Activated CD8-positive, alpha-beta memory T cell treated with anti-CD3 and anti-CD28 coated beads for 4 hours (primary cell): Measurements from ENCODE around the gene ZNF697.
"Not testable (repeated sequence)": the region's sequence is repeated elsewhere in the genome, so short reads cannot be mapped to it uniquely, and the experiment has no call there.

ENCODE experiments used
- DNase-seq, 2 donors: peaks; one replicate each; pipeline ENCODE4 v3.0.0-alpha.2; 2020; ENCODE audit warnings: low read depth in 2 of 2

The ZNF697 gene

DNA sequence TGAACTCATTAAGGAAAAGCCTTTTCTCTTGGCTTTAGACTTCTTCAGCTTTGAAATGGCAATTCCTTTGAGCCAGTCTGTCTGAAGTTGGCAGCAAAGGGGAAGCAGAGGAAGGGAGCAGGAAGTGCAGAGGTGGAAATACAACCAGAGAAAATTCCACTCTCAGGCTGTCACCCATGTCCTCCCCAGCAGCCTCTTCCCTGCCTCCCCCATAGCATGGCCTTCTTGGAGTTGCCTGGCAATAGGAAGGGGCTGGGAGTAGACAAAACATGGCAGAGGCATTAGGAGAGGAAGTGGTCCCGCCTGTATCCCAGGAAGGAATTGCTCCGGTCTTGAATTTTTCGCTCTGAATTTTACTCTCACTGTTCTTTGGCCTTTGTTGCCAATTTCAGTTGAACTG lies 44.8 kb downstream of the ZNF697 start:
- DNase-seq: not testable (repeated sequence)

DNA sequence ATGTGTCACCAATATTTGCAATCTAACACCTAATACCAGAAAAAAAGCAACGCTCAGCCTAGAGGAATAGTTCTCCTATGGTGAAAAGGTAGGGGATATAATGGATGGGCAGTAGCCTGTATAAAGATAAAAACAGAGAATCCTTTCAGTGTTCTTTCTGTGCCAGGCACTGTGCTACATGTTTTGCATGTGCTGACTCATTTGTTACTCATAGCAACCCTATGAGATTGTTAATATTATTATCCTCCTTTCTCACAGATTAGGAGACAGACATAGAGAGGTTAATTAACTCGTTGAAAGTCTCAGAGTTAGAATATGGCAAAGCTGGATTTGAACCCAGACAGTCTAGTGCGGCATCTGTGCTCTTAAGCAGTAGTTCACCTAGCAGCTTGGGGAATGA lies 45.3 kb downstream of the ZNF697 start:
- not testable (repeated sequence) for DNase-seq

DNA sequence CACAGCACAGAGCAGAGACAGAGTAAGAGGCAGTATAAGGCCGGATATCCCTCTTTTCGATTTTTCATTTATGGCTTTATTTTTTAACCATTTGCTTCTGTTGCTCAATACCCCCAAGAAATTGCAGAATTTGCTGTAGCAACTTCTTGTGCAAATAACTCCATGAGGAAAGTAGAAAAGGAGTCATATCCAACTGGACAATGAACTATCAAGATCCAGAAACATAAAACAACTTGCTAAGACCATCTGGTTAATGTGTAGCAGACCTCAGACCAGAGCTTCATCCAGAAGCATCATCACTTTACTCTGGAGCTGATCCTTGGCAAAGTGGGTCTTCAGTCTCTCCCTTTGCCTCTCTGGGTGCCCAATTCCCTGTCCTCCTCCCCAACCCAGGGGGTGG lies 45.9 kb downstream of the ZNF697 start:
- DNase-seq: no peak

DNA sequence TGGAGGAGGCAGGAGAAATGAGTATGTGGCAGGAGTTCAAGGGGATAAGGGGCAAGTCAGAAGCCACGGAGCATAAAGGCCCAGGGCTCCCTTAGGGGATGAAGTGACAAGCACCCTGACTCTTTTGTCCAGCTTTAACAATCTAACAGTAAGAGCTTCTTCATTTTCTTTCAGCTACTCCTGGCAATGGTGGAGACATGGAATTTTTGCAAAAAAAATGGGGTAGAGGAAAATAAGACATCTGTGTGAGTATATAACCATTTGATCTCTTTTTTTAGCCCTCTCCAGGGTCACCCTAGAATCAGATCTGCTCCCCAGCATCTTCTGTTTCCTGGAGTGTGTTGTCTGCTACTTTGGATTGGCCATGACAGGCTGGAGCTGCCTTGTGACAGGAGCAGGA lies 47.1 kb downstream of the ZNF697 start:
- DNase-seq: no peak

DNA sequence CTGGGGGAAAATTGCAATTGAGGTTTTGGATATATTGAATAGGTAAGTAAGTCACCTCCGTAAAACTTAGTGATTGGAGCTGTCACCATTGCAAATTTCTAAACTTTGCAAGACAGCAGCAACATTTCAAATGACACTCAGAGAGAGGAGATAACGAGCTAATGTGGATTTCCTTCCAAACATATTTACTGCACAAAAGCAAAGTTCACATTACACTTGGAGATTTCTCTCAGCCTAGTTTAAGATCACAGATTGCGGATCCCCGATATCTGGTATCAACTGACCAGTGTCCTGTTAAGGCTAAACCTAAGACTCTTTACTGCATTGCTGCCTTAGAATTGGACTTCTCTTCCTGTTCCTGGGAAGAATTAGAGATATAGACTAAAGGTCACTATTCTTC lies 47.5 kb downstream of the ZNF697 start:
- DNase-seq: no peak

DNA sequence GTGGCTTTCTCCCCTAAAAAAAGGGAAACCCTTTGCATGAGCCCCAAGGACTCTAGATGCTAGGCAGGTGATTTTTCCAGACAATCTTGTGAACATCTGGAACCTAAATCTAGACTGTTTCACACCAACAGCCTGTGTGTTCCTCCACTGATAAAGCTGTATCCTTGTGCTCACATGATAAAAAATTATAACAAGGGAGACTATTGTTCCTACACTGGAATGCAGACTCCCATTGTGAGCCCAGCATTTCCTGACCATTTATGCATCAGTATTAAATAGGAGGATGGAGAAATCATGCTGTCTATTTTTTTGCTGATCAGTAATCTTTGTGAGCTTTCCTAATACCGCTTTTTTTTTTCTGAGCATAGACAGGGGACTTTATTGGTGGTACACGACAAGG lies 52.5 kb downstream of the ZNF697 start:
- no peak for DNase-seq

DNA sequence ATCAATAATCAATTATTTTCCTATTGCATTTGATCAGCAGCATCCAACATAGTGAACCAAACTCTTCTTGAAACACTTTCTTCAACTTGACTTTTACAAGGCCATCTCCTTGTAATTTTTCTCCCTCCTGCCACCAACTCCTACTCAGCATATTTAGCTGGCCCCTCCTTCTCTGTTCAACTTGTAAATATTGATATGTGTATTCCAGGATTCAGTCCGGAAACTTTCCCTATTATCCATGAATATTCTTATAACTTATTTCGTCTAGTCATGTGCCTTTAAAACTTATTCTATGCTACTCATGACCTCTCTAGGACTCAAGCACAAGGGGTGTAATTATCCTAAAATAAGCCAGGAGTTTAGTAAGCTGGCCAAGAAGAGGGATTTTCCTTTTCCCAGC lies 52.9 kb downstream of the ZNF697 start:
- no peak for DNase-seq

DNA sequence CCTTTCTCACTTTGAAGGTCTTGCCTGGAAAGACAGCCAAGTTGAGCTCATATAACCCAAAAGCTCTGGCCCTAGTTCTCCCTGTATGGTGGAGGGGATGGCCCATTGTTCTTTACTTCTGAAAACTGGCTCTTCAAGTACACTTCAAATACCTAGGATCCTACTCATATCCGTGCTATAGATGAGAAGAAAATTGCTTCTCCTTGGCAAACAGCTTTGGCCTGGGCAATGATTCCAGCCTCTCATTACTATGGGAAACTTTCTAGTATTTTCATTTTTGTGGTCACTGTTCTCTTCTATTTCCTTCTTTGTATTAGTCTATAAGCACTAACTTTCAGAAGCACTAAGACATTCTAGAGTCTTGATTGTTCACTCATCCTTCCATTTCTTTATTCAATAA lies 53.7 kb downstream of the ZNF697 start:
- no peak for DNase-seq

DNA sequence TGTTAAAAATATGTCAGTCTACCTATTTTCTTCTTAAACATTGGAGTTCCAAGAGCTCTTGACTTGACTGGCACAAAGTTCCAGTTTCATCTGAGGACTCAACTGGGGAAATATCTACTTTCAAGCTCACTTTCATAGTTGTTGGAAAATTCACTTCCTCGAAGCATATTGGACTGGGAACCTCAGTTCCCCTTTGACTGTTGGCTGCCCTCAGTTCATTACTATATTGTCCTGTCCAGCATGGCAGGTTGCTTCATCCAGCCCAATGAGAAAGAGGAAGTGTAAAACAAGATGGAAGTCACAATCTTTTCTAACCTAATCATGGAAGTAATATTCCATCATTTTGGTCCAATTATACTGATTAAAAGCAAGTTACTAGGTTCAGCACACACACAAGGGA lies 54.3 kb downstream of the ZNF697 start:
- DNase-seq: no peak

DNA sequence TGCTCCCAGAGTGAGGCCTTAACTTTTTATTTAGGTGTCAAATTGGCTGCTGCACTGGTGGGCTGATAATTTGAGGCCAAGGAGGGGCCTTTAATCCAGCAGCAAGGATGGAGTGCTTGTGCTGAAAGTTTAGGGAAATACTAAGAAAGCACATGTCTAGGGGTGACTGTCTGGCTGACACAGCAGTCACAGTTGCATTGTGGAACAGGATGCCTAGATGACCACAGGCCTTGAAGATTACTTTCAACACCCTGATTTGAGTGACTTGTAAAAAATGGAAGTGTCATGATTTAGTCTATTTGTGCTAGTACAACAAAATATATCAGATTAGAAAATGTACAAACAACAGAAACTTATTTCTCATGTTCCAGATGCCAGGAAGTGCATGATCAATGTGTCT lies 57.7 kb downstream of the ZNF697 start:
- no peak for DNase-seq

DNA sequence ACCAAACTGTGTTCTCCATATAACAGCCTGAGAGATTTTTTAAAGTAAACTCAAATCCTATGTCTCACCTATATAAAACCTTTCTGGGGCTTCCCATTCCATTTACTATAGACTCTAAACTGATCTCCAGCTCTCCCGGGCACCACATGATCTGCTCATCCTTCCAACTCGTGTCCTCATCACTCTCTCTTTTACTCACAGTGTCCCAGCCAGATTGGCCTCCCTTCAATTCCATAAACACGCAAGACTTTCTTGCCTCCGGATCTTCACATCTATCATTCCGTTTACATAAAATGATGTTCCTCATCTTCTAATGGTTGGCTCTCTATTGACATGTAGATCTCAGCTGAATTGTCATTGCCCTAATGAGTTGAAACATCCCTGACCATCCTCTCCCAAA lies 59.4 kb downstream of the ZNF697 start:
- no peak for DNase-seq

DNA sequence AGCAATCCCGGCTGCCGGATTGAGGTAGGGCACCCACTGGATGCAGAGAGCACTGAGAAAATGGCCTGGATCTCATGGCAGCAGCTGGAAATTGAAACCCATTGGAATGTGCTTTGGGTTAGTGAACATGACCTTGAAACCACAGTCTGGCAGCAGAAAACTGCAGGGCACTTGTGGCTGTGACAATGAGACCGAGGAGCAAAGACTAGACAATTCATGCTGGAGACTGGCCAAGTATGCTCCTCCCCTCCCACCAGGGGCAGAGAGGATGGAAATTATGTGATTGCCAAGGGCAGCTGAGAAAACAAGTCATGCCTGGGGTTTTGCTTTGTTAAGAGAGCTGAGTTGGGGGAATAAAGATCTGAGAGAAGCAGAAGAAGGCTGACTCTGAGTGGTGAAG lies 60.7 kb downstream of the ZNF697 start:
- no peak for DNase-seq

DNA sequence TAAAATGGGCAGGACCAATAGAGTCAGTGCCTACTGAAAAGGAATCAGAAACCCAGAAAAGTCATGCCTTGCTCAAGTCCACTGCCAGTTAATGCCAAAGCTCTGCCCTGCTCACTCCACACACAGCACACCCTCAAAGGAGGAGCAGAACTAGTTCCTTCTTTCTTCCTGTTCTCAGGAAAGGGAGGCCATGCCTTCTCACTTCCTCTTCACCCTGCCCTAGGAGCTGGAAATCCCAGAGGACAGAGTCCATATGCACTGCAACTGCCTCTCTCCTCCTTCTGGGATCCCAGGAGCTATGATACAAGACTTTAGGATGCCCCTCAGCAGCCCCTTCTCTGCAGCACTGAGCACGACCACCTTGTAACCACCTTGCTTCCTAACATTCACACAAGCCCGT lies 62.3 kb downstream of the ZNF697 start:
- DNase-seq: not testable (repeated sequence)

DNA sequence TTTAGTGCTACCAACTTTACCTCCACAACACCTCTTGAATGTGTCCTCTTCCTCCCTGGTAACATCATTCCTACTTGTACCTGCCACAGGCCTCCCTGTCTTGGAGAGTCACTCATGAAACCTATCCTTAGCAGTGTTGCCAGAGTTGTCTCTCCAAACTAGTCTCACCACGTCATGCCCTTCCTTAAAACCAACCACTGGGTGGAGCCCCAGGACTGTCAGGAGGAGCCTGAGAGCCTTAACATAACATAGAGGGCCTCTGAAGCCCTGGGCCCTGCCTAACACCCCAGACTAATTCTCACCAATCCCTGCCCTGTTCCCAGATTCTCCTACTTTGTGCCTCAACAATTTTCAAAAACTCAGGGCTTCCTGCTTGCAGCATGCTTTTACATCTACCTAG lies 65.3 kb downstream of the ZNF697 start:
- no peak for DNase-seq

DNA sequence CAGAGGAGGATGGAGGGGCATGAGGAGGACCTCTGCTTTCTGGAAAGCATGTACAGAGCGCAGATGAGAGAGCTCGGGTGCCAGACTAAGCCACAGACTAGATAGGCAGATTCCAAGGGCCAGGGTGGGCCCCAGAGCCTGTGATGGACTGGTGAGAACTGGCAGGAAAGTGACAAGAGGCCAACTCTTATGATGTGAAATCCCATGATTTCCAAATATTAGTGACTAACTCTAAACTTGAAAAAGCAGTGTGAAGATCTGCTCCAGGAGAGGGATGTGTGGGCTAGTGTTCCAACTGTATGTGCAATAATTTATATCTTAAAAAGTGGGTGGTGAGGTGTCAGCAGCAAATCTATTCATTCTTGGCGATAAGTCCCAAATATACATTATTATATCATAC lies 67.0 kb downstream of the ZNF697 start:
- not testable (repeated sequence) for DNase-seq

DNA sequence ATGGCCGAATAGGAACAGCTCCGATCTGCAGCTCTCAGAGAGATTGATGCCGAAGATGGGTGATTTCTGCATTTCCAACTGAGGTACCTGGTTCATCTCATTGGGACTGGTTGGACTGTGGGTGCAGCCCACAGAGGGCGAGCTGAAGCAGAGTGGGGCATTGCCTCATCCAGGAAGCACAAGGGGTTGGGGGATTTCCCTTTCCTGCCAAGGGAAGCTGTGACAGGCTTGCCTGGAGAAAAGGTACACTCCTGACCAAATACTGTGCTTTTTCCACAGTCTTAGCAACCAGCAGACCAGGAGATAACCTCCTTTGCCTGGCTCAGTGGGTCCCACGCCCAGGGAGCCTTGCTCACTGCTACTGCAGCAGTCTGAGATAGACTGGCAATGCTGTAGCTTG lies 74.2 kb downstream of the ZNF697 start:
- DNase-seq: no peak

DNA sequence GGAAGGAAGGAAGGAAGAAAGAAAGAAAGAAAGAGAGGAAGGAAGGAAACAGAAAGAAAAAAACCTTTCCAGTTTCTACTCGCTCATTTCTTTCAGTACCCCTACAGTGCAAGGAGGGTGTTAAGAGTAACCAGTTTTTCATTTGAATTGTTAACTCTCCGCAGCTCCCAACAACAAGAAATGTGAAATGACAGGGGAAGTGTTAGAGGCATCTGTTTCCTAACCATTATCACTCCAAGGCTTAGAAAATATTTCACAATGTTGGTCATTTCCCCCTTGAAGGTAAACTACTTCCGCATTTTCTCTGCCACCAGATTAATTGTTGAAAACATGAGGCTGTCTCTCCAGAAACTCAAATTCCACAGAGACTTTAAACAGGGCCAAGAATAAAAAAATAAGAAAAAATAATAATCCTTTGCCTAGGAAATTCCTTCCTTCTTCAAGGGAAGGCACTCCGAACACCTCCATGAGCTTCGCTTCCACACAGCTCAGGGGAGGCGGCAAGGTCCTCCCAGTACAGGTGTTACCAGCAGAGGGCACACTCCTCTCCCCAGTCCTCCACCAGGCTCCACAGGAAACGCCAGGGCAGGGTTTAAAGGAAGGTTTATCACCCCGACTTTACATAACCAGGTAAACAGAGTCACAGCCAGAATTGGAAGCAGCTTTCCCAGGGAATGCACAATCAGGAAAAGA lies 78.0 kb downstream of the ZNF697 start:
- not testable (repeated sequence) for DNase-seq
